ENCODE measurements around the gene PAX2.

DNA sequence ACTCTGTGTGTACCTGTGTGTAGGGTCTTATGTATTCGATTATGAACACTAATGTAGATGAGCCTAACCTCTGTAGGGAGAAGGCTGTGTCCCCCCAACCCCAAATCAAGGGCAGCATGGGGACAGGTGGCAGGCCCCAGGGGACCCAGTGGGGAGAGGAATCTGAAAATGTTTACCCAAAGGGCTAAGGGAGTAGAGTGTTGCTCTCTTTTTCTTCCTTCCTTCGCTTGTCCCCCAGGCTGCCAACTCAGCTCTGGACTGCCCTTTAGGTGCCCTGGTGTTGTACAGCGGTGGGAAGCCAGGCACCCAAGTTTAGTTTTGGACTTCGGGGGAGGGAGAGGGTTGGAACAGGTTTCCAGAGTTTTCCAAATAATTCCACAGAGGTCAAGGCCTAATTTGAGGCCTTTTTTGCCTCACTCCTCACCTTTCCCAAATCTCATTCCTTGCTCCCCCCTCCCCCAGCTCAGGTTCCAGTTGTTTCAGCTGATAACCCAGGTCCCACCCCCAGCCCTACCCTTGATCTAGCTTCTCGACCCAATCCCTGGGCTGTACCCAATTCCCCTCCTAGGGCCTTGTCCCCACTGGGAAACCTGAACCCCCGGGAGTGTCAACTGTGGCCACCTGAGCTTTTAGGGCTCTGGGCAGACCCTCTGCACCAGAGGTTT lies 9.1 kb upstream of the PAX2 start:
- TF ChIP-seq, protein P1, sequence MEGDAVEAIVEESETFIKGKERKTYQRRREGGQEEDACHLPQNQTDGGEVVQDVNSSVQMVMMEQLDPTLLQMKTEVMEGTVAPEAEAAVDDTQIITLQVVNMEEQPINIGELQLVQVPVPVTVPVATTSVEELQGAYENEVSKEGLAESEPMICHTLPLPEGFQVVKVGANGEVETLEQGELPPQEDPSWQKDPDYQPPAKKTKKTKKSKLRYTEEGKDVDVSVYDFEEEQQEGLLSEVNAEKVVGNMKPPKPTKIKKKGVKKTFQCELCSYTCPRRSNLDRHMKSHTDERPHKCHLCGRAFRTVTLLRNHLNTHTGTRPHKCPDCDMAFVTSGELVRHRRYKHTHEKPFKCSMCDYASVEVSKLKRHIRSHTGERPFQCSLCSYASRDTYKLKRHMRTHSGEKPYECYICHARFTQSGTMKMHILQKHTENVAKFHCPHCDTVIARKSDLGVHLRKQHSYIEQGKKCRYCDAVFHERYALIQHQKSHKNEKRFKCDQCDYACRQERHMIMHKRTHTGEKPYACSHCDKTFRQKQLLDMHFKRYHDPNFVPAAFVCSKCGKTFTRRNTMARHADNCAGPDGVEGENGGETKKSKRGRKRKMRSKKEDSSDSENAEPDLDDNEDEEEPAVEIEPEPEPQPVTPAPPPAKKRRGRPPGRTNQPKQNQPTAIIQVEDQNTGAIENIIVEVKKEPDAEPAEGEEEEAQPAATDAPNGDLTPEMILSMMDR (IDR thresholded peaks at IDR 0.05), result no peak
- no peak for TF ChIP-seq POLR2A (IDR thresholded peaks at IDR 0.05)
